Activated CD8-positive, alpha-beta memory T cell treated with anti-CD3 and anti-CD28 coated beads, Interleukin-2, amount 50 U/mL, for 4 hours (primary cell): ENCODE results near the gene DNAJC28.
"Not testable (repeated sequence)": the region's sequence is repeated elsewhere in the genome, so short reads cannot be mapped to it uniquely, and the experiment has no call there.

Source experiments
- DNase-seq: peaks from one replicate; pipeline ENCODE4 v3.0.0-alpha.2; 2020

The DNAJC28 gene

GRCh38 chr21:33491373-33492102, at the start of gene DNAJC28:
DNAJC28 (minus strand) TSS chr21:33491716; CDS start chr21:33489393, 2,323 bp downstream.
- DNase-seq: peak; percentile 95

GRCh38 chr21:33541105-33541711, 49.7 kb upstream of the DNAJC28 start:
- no peak for DNase-seq

- DNase-seq: no peak
Measured at GRCh38 chr21:33540711-33541104, 49.2 kb upstream of the DNAJC28 start.

GRCh38 chr21:33539616-33540015, 48.1 kb upstream of the DNAJC28 start:
- no peak for DNase-seq

- DNase-seq: no peak
Measured at GRCh38 chr21:33537212-33537611, 45.7 kb upstream of the DNAJC28 start.

GRCh38 chr21:33531007-33531406, 39.5 kb upstream of the DNAJC28 start:
- DNase-seq: no peak

- DNase-seq: no peak
Measured at GRCh38 chr21:33522953-33523349, 31.4 kb upstream of the DNAJC28 start.

GRCh38 chr21:33522297-33522952, 30.9 kb upstream of the DNAJC28 start:
- no peak for DNase-seq

GRCh38 chr21:33518899-33519298, 27.4 kb upstream of the DNAJC28 start:
- DNase-seq: no peak

GRCh38 chr21:33514229-33514628, 22.7 kb upstream of the DNAJC28 start:
- DNase-seq: no peak

- no peak for DNase-seq
Measured at GRCh38 chr21:33512481-33512880, 21.0 kb upstream of the DNAJC28 start.

- DNase-seq: no peak
Measured at GRCh38 chr21:33511639-33512038, 20.1 kb upstream of the DNAJC28 start.

- no peak for DNase-seq
Measured at GRCh38 chr21:33510826-33511225, 19.3 kb upstream of the DNAJC28 start.

GRCh38 chr21:33507003-33507402, 15.5 kb upstream of the DNAJC28 start:
- not testable (repeated sequence) for DNase-seq

- DNase-seq: no peak
Measured at GRCh38 chr21:33505833-33506232, 14.3 kb upstream of the DNAJC28 start.

- no peak for DNase-seq
Measured at GRCh38 chr21:33496345-33496744, 4.8 kb upstream of the DNAJC28 start.

GRCh38 chr21:33495743-33496142, 4.2 kb upstream of the DNAJC28 start:
- DNase-seq: no peak

GRCh38 chr21:33493756-33494155, 2.2 kb upstream of the DNAJC28 start:
- DNase-seq: no peak

- no peak for DNase-seq
Measured at GRCh38 chr21:33492571-33492970, 1.1 kb upstream of the DNAJC28 start.

GRCh38 chr21:33490991-33491372, 534 bp downstream of the DNAJC28 start:
- DNase-seq: no peak

GRCh38 chr21:33488936-33489335, 2.6 kb downstream of the DNAJC28 start:
- no peak for DNase-seq

GRCh38 chr21:33487996-33488395, 3.5 kb downstream of the DNAJC28 start:
- no peak for DNase-seq

GRCh38 chr21:33481314-33481943, 10.1 kb downstream of the DNAJC28 start:
- no peak for DNase-seq
